Brain microvascular endothelial cell (primary cell): ENCODE data around the gene CCN5.

ENCODE experiments used
- DNase-seq: peaks from one replicate; pipeline ENCODE4 v3.0.0-alpha.2; 2020
- H3K27ac ChIP-seq: fragments of 250-450 bp; sonication (Bioruptor Pico); 2 replicates; pipeline ENCODE4 v1.5.1; 2020; ENCODE audit warnings: mild to moderate bottlenecking, moderate library complexity
- H3K27me3 ChIP-seq: fragments of 250-450 bp; sonication (Bioruptor Pico); replicated peaks from 2 replicates; pipeline ENCODE4 v1.5.1; 2020; ENCODE audit warnings: mild to moderate bottlenecking
- H3K36me3 ChIP-seq: fragments of 250-450 bp; sonication (Bioruptor Pico); replicated peaks from 2 replicates; pipeline ENCODE4 v1.5.1; 2020; ENCODE audit warnings: mild to moderate bottlenecking
- H3K4me3 ChIP-seq: 2 replicates; pipeline ENCODE4 v1.5.1; 2011; ENCODE audit warnings: low read depth, mild to moderate bottlenecking, control low read depth, low read length, moderate library complexity
- CTCF ChIP-seq: IDR thresholded peaks from 2 replicates; pipeline ENCODE4 v1.5.1; 2011; ENCODE audit warnings: low read depth, mild to moderate bottlenecking, moderate library complexity, low read length, control low read depth, inconsistent platforms; ENCODE audit errors: missing control alignments
- in situ Hi-C: cut with HindIII; loops from 2 replicates; pipeline ENCODE4 v1.10.0; 2017; ENCODE audit warnings: low sequenced_read_pairs, low pct_ligation_motif_present

CCN5 gene

GRCh38 chr20:44703956-44704488 lies 11.1 kb upstream of the CCN5 start:
- TF ChIP-seq CTCF = no peak
- Histone ChIP-seq H3K4me3 (no peak overlapping the region), H3K36me3 (no peaks in the 10 kb centered on the region), H3K27me3 (peaks cover 2% of the 10 kb centered on the region), H3K27ac (no peak overlapping the region)
- in situ Hi-C loops = no loop called here
- DNase-seq = no peak

GRCh38 chr20:44704551-44704971 lies 10.6 kb upstream of the CCN5 start:
- H3K27me3 ChIP-seq = peaks cover 2% of the 10 kb centered on the region
- no peak overlapping the region for H3K4me3 ChIP-seq
- H3K27ac ChIP-seq = no peak overlapping the region
- TF ChIP-seq CTCF = no peak
- in situ Hi-C loops = no loop called here
- DNase-seq = no peak
- no peaks in the 10 kb centered on the region for H3K36me3 ChIP-seq

GRCh38 chr20:44705364-44706094 lies 9.6 kb upstream of the CCN5 start:
- in situ Hi-C loops = no loop called here
- peaks cover 2% of the 10 kb centered on the region for H3K27me3 ChIP-seq
- TF ChIP-seq CTCF = no peak
- DNase-seq = no peak
- H3K36me3 ChIP-seq = no peaks in the 10 kb centered on the region
- no peak overlapping the region for H3K27ac ChIP-seq
- no peak overlapping the region for H3K4me3 ChIP-seq

- Histone ChIP-seq H3K27me3 (peaks cover 8% of the 10 kb centered on the region), H3K27ac (no peak overlapping the region), H3K36me3 (no peaks in the 10 kb centered on the region), H3K4me3 (no peak overlapping the region)
- no peak for TF ChIP-seq CTCF
- in situ Hi-C loops = no loop called here
- no peak for DNase-seq
Observed at GRCh38 chr20:44706301-44707017, 8.7 kb upstream of the CCN5 start.

GRCh38 chr20:44707018-44707579 lies 8.1 kb upstream of the CCN5 start:
- in situ Hi-C loops = no loop called here
- Histone ChIP-seq H3K27me3 (peaks cover 12% of the 10 kb centered on the region), H3K27ac (no peak overlapping the region), H3K36me3 (no peaks in the 10 kb centered on the region), H3K4me3 (no peak overlapping the region)
- TF ChIP-seq CTCF = no peak
- no peak for DNase-seq
